Fibroblast of lung (primary cell): ENCODE results near the gene DSC1. TPM values are rescaled to one million over a fixed set of nuclear protein-coding genes. Genes with fewer than 3 reads are reported as not detected.

Experiments
- DNase-seq, 2 donors: peaks; one replicate each; pipeline versions ENCODE4 v3.0.0 to v3.0.0-alpha.2; 2010; ENCODE audit warnings: low read depth in 2 of 2
- H2AFZ ChIP-seq: 2 replicates; pipeline ENCODE4 v1.5.1; 2012; ENCODE audit warnings: low read length, control low read depth, inconsistent platforms
- H3K27ac ChIP-seq: 2 replicates; pipeline ENCODE4 v1.5.1; 2011; ENCODE audit warnings: low read length, control low read depth; ENCODE audit not compliant: insufficient read depth
- H3K27me3 ChIP-seq: 2 replicates; pipeline ENCODE4 v1.5.1; 2011; ENCODE audit warnings: mild to moderate bottlenecking, low read length; ENCODE audit not compliant: control insufficient read depth, insufficient read depth
- H3K36me3 ChIP-seq: 2 replicates; pipeline ENCODE4 v1.5.1; 2011; ENCODE audit warnings: low read length; ENCODE audit not compliant: control insufficient read depth, insufficient read depth
- H3K4me1 ChIP-seq: 2 replicates; pipeline ENCODE4 v1.5.1; 2011; ENCODE audit warnings: low read length; ENCODE audit not compliant: control insufficient read depth, insufficient read depth; ENCODE audit errors: extremely low read depth
- H3K4me2 ChIP-seq: 2 replicates; pipeline ENCODE4 v1.5.1; 2011; ENCODE audit warnings: low read length, control low read depth; ENCODE audit not compliant: insufficient read depth; ENCODE audit errors: extremely low read depth
- H3K4me3 ChIP-seq, 4 experiments: fragments of 200-600 bp in 1 of 4; sonication (generic) in 1 of 4; replicated peaks in 1 of 4; 2 replicates each; pipeline ENCODE4 v1.5.1; 2011 to 2016; ENCODE audit warnings: low read length in 4 of 4, low read depth in 3 of 4, mild to moderate bottlenecking in 3 of 4, control low read depth in 2 of 4, inconsistent platforms in 1 of 4, mixed read lengths in 1 of 4; ENCODE audit not compliant: insufficient read depth in 1 of 4; ENCODE audit errors: control extremely low read depth in 1 of 4
- H3K79me2 ChIP-seq: 2 replicates; pipeline ENCODE4 v1.5.1; 2012; ENCODE audit warnings: mild to moderate bottlenecking, low read length, inconsistent platforms; ENCODE audit not compliant: control insufficient read depth, insufficient read depth
- H3K9ac ChIP-seq: 2 replicates; pipeline ENCODE4 v1.5.1; 2011; ENCODE audit warnings: mild to moderate bottlenecking, low read length, control low read depth; ENCODE audit not compliant: insufficient read depth
- H3K9me3 ChIP-seq: 2 replicates; pipeline ENCODE4 v1.5.1; 2012; ENCODE audit warnings: low read depth, low read length; ENCODE audit not compliant: control insufficient read depth, insufficient read depth
- H4K20me1 ChIP-seq: 2 replicates; pipeline ENCODE4 v1.5.1; 2011; ENCODE audit warnings: low read length; ENCODE audit not compliant: control insufficient read depth, insufficient read depth; ENCODE audit errors: extremely low read depth
- EZH2 ChIP-seq: IDR thresholded peaks from 2 replicates; pipeline ENCODE4 v1.5.1; 2012; ENCODE audit warnings: low read length, control low read depth, mild to moderate bottlenecking; ENCODE audit errors: missing control alignments
- polyA plus RNA-seq, 2 donors: library from polyadenylated mRNA; depleted of rRNA in 1 of 2; stranded (reverse) in 1 of 2; unstranded in 1 of 2; fragments of >200 nt; gene quantifications; 2 replicates each; pipeline ENCODE4 v1.2.1, GENCODE V29; 2011 to 2012; ENCODE audit warnings: missing spikeins in 1 of 2
- total RNA-seq: library from RNA; depleted of rRNA; stranded (reverse); fragments of >200 nt; gene quantifications from 2 replicates; pipeline ENCODE4 v1.2.1, GENCODE V29; 2014
- TF ChIP-seq, protein P1 (sequence below), 2 donors: IDR thresholded peaks in 1 of 2; conservative IDR thresholded peaks in 1 of 2; 1 replicate in 1 of 2; 2 replicates in 1 of 2; pipeline ENCODE4 v1.5.1; 2011 to 2012; ENCODE audit warnings: low read length in 2 of 2, control low read depth in 1 of 2, inconsistent platforms in 1 of 2, low read depth in 1 of 2, mild to moderate bottlenecking in 1 of 2

The DSC1 gene
- total and polyA plus RNA-seq, 2 donors (not counting 1 experiment from before 2014, with no cell fraction given), result not detected

DNA sequence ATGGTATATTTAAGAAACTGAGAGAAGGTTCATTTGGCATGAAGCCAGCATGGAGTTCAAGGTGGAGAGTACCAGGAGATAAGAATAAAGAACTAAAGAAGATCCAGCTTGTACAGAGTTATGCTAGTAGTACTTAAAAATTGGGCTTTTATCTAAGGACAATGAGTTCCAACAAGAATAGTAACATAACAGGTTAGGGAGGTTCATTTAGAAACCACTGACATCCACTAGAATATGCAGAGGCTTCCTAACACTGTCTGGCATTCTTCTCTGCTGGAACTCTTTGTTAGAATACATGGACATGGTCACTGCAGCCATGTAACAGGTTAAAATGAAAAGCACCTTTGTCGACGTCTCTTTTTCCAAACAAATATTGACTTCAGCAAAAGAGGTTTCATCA, 42.6 kb upstream of the DSC1 start:
- Histone ChIP-seq H3K79me2 (no peaks in the 10 kb centered on the region), H3K27me3 (no peaks in the 10 kb centered on the region), H4K20me1 (no peaks in the 10 kb centered on the region), H3K4me3 (no peak overlapping the region), H3K4me2 (no peak overlapping the region), H3K27ac (no peak overlapping the region), H3K36me3 (no peaks in the 10 kb centered on the region), H3K4me1 (no peaks in the 10 kb centered on the region), H3K9ac (no peak overlapping the region), H3K9me3 (no peaks in the 10 kb centered on the region), H2AFZ (no peak overlapping the region)
- DNase-seq, result no peak
- no peak for TF ChIP-seq EZH2
- TF ChIP-seq, protein P1, sequence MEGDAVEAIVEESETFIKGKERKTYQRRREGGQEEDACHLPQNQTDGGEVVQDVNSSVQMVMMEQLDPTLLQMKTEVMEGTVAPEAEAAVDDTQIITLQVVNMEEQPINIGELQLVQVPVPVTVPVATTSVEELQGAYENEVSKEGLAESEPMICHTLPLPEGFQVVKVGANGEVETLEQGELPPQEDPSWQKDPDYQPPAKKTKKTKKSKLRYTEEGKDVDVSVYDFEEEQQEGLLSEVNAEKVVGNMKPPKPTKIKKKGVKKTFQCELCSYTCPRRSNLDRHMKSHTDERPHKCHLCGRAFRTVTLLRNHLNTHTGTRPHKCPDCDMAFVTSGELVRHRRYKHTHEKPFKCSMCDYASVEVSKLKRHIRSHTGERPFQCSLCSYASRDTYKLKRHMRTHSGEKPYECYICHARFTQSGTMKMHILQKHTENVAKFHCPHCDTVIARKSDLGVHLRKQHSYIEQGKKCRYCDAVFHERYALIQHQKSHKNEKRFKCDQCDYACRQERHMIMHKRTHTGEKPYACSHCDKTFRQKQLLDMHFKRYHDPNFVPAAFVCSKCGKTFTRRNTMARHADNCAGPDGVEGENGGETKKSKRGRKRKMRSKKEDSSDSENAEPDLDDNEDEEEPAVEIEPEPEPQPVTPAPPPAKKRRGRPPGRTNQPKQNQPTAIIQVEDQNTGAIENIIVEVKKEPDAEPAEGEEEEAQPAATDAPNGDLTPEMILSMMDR (conservative IDR thresholded peaks at IDR 0.05 in 1 of 2, IDR thresholded peaks at IDR 0.05 in 1 of 2; ENCODE audit: low read depth in 1 of 2, low read length in 2 of 2), result no peak

DNA sequence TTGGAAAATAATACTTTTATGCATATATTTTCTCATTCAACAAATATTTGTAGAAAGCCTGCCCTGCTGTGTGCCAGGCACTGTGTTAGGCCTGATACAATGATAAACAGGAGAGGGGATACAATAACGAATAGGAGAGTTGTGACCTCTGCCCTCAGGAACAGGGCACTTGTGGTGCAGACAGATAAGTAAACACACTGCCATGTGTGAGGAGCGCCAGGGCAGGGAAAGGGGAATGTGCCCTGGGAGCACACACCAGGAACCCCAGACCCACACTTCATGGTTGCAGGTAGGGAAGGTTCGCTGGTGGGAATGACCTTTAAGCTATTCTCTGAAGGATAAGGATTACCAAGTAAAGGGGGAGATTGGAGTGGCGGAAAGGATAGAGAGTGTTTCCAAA, 42.2 kb upstream of the DSC1 start:
- TF ChIP-seq, protein P1 (conservative IDR thresholded peaks at IDR 0.05 in 1 of 2, IDR thresholded peaks at IDR 0.05 in 1 of 2; ENCODE audit: low read depth in 1 of 2, low read length in 2 of 2), result no peak
- no peak for TF ChIP-seq EZH2
- H2AFZ ChIP-seq, result no peak overlapping the region
- no peak overlapping the region for H3K27ac ChIP-seq
- no peaks in the 10 kb centered on the region for H3K9me3 ChIP-seq
- H3K4me1 ChIP-seq, result no peaks in the 10 kb centered on the region
- no peak overlapping the region for H3K9ac ChIP-seq
- no peak overlapping the region for H3K4me3 ChIP-seq
- H3K79me2 ChIP-seq, result no peaks in the 10 kb centered on the region
- H3K36me3 ChIP-seq, result no peaks in the 10 kb centered on the region
- DNase-seq, result no peak
- H3K4me2 ChIP-seq, result no peak overlapping the region
- no peaks in the 10 kb centered on the region for H3K27me3 ChIP-seq
- no peaks in the 10 kb centered on the region for H4K20me1 ChIP-seq

DNA sequence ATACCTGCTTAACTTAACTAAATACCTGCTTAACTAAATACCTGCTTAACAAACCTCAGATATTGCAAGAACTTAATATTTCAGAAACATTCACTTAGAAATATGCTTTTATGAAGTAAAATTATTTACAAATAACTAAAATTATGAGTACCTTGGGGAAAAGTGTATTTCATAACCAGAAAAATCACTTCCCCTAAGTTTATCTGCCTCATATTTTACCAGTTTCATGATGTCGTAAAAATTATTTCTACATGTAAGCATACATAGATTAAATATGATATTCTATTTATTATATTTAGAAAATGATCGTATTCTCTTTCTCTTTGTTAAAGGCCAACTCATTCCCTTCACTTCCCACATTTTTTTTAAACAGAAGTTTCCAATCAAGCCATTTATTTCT, 41.5 kb upstream of the DSC1 start:
- DNase-seq, result no peak
- no peak overlapping the region for H3K4me2 ChIP-seq

More for the DNA sequence above, 41.5 kb upstream of the DSC1 start:
- Histone ChIP-seq H3K4me1 (no peaks in the 10 kb centered on the region), H3K27ac (no peak overlapping the region), H3K9ac (no peak overlapping the region), H3K36me3 (no peaks in the 10 kb centered on the region), H2AFZ (no peak overlapping the region), H3K4me3 (no peak overlapping the region), H4K20me1 (no peaks in the 10 kb centered on the region), H3K9me3 (no peaks in the 10 kb centered on the region), H3K27me3 (no peaks in the 10 kb centered on the region), H3K79me2 (no peaks in the 10 kb centered on the region)
- TF ChIP-seq EZH2, result no peak
- TF ChIP-seq, protein P1 (conservative IDR thresholded peaks at IDR 0.05 in 1 of 2, IDR thresholded peaks at IDR 0.05 in 1 of 2; ENCODE audit: low read depth in 1 of 2, low read length in 2 of 2), result no peak
